ENCODE results near the gene ATP6V0B.

The ATP6V0B gene

GRCh38 chr1:44000122-44000665 lies 25.4 kb downstream of the ATP6V0B start:
- Histone ChIP-seq H3K4me1 (ENCODE audit: low read depth, poor library complexity, severe bottlenecking) (no peaks in the 10 kb centered on the region), H3K4me3 (IDR thresholded peaks at IDR 0.05; ENCODE audit: insufficient read depth, low read depth, low read length) (no peak overlapping the region), H3K27me3 (ENCODE audit: insufficient read depth, low read depth) (no peaks in the 10 kb centered on the region), H3K36me3 (ENCODE audit: insufficient read depth) (no peaks in the 10 kb centered on the region), H3K9ac (no peak overlapping the region), H3K27ac (no peak overlapping the region), H3K4me2 (no peak overlapping the region), H4K20me1 (ENCODE audit: insufficient read depth) (no peaks in the 10 kb centered on the region), H2AFZ (ENCODE audit: low read depth) (no peak overlapping the region), H3K79me2 (ENCODE audit: insufficient read depth, low read depth) (no peaks in the 10 kb centered on the region)
- no peak for TF ChIP-seq CTCF (conservative IDR thresholded peaks at IDR 0.05; ENCODE audit: low read depth, low read length)

- no peaks in the 10 kb centered on the region for H4K20me1 ChIP-seq (ENCODE audit: insufficient read depth)
- H3K4me1 ChIP-seq (ENCODE audit: low read depth, poor library complexity, severe bottlenecking): no peaks in the 10 kb centered on the region
- H3K79me2 ChIP-seq (ENCODE audit: insufficient read depth, low read depth): no peaks in the 10 kb centered on the region
- no peak overlapping the region for H3K9ac ChIP-seq
- H3K27me3 ChIP-seq (ENCODE audit: insufficient read depth, low read depth): no peaks in the 10 kb centered on the region
- no peaks in the 10 kb centered on the region for H3K36me3 ChIP-seq (ENCODE audit: insufficient read depth)
- TF ChIP-seq CTCF (conservative IDR thresholded peaks at IDR 0.05; ENCODE audit: low read depth, low read length): no peak
- no peak overlapping the region for H3K4me2 ChIP-seq
- H2AFZ ChIP-seq (ENCODE audit: low read depth): no peak overlapping the region
- H3K27ac ChIP-seq: no peak overlapping the region
- no peak overlapping the region for H3K4me3 ChIP-seq (IDR thresholded peaks at IDR 0.05; ENCODE audit: insufficient read depth, low read depth, low read length)
These were observed 27.4 kb downstream of the ATP6V0B start for GRCh38 chr1:44002165-44002564.

- peak; percentile 34 for TF ChIP-seq CTCF (conservative IDR thresholded peaks at IDR 0.05; ENCODE audit: low read depth, low read length)
- H3K4me3 ChIP-seq (IDR thresholded peaks at IDR 0.05; ENCODE audit: insufficient read depth, low read depth, low read length): no peak overlapping the region
These were observed 27.9 kb downstream of the ATP6V0B start for GRCh38 chr1:44002606-44003157.

GRCh38 chr1:44008259-44008658 lies 33.5 kb downstream of the ATP6V0B start:
- Histone ChIP-seq H3K4me1 (ENCODE audit: low read depth, poor library complexity, severe bottlenecking) (no peaks in the 10 kb centered on the region), H3K27me3 (ENCODE audit: insufficient read depth, low read depth) (no peaks in the 10 kb centered on the region), H3K9ac (no peak overlapping the region), H3K4me3 (IDR thresholded peaks at IDR 0.05; ENCODE audit: insufficient read depth, low read depth, low read length) (no peak overlapping the region), H3K36me3 (ENCODE audit: insufficient read depth) (no peaks in the 10 kb centered on the region), H4K20me1 (ENCODE audit: insufficient read depth) (no peaks in the 10 kb centered on the region), H3K79me2 (ENCODE audit: insufficient read depth, low read depth) (no peaks in the 10 kb centered on the region), H3K27ac (no peak overlapping the region), H3K4me2 (no peak overlapping the region), H2AFZ (ENCODE audit: low read depth) (no peak overlapping the region)
- no peak for TF ChIP-seq CTCF (conservative IDR thresholded peaks at IDR 0.05; ENCODE audit: low read depth, low read length)

More at GRCh38 chr1:44002606-44003157, 27.9 kb downstream of the ATP6V0B start:
- Histone ChIP-seq H3K4me2 (no peak overlapping the region), H2AFZ (ENCODE audit: low read depth) (no peak overlapping the region), H3K4me1 (ENCODE audit: low read depth, poor library complexity, severe bottlenecking) (no peaks in the 10 kb centered on the region), H3K36me3 (ENCODE audit: insufficient read depth) (no peaks in the 10 kb centered on the region), H3K27ac (no peak overlapping the region), H3K9ac (no peak overlapping the region), H3K27me3 (ENCODE audit: insufficient read depth, low read depth) (no peaks in the 10 kb centered on the region), H4K20me1 (ENCODE audit: insufficient read depth) (no peaks in the 10 kb centered on the region), H3K79me2 (ENCODE audit: insufficient read depth, low read depth) (no peaks in the 10 kb centered on the region)
